ENCODE data around the gene RBM43.

Gene RBM43

GRCh38 chr2:151217343-151217742 lies 44.3 kb downstream of the RBM43 start:
- H3K9me3 ChIP-seq, result no peaks in the 10 kb centered on the region
- H3K4me1 ChIP-seq (ENCODE audit: control insufficient read depth in 1 of 2, insufficient read depth in 1 of 2, low read depth in 1 of 2, low read length in 1 of 2), result no peaks in the 10 kb centered on the region
- H3K27ac ChIP-seq, result no peak overlapping the region
- TF ChIP-seq CTCF (IDR thresholded peaks at IDR 0.05), result no peak
- no peak overlapping the region for H3K4me3 ChIP-seq (ENCODE audit: low read depth in 1 of 2, low read length in 1 of 2)
- no peaks in the 10 kb centered on the region for H3K36me3 ChIP-seq
- no peaks in the 10 kb centered on the region for H3K27me3 ChIP-seq

- no peak for TF ChIP-seq CTCF (IDR thresholded peaks at IDR 0.05)
- H3K27me3 ChIP-seq, result no peaks in the 10 kb centered on the region
Observed at GRCh38 chr2:151207100-151207499, 54.6 kb downstream of the RBM43 start.

GRCh38 chr2:151206446-151206968 lies 55.2 kb downstream of the RBM43 start:
- no peaks in the 10 kb centered on the region for H3K36me3 ChIP-seq
- no peak overlapping the region for H3K4me3 ChIP-seq (ENCODE audit: low read depth in 1 of 2, low read length in 1 of 2)
- no peaks in the 10 kb centered on the region for H3K9me3 ChIP-seq
- TF ChIP-seq CTCF (IDR thresholded peaks at IDR 0.05), result no peak
- H3K27me3 ChIP-seq, result no peaks in the 10 kb centered on the region
- H3K27ac ChIP-seq, result no peak overlapping the region
- no peaks in the 10 kb centered on the region for H3K4me1 ChIP-seq (ENCODE audit: control insufficient read depth in 1 of 2, insufficient read depth in 1 of 2, low read depth in 1 of 2, low read length in 1 of 2)

More at GRCh38 chr2:151207100-151207499, 54.6 kb downstream of the RBM43 start:
- Histone ChIP-seq H3K4me3 (ENCODE audit: low read depth in 1 of 2, low read length in 1 of 2) (no peak overlapping the region), H3K4me1 (ENCODE audit: control insufficient read depth in 1 of 2, insufficient read depth in 1 of 2, low read depth in 1 of 2, low read length in 1 of 2) (no peaks in the 10 kb centered on the region), H3K36me3 (no peaks in the 10 kb centered on the region), H3K27ac (no peak overlapping the region), H3K9me3 (no peaks in the 10 kb centered on the region)

GRCh38 chr2:151205571-151205970 lies 56.1 kb downstream of the RBM43 start:
- H3K9me3 ChIP-seq, result no peaks in the 10 kb centered on the region
- no peak for TF ChIP-seq CTCF (IDR thresholded peaks at IDR 0.05)

GRCh38 chr2:151204756-151205155 lies 56.9 kb downstream of the RBM43 start:
- H3K27ac ChIP-seq, result no peak overlapping the region
- H3K4me3 ChIP-seq (ENCODE audit: low read depth in 1 of 2, low read length in 1 of 2), result no peak overlapping the region
- H3K36me3 ChIP-seq, result no peaks in the 10 kb centered on the region
- H3K4me1 ChIP-seq (ENCODE audit: control insufficient read depth in 1 of 2, insufficient read depth in 1 of 2, low read depth in 1 of 2, low read length in 1 of 2), result no peaks in the 10 kb centered on the region
- TF ChIP-seq CTCF (IDR thresholded peaks at IDR 0.05), result no peak
- no peaks in the 10 kb centered on the region for H3K9me3 ChIP-seq
- no peaks in the 10 kb centered on the region for H3K27me3 ChIP-seq

More at GRCh38 chr2:151205571-151205970, 56.1 kb downstream of the RBM43 start:
- H3K27me3 ChIP-seq, result no peaks in the 10 kb centered on the region
- H3K4me3 ChIP-seq (ENCODE audit: low read depth in 1 of 2, low read length in 1 of 2), result no peak overlapping the region
- H3K36me3 ChIP-seq, result no peaks in the 10 kb centered on the region
- H3K27ac ChIP-seq, result no peak overlapping the region
- H3K4me1 ChIP-seq (ENCODE audit: control insufficient read depth in 1 of 2, insufficient read depth in 1 of 2, low read depth in 1 of 2, low read length in 1 of 2), result no peaks in the 10 kb centered on the region

GRCh38 chr2:151200844-151201243 lies 60.8 kb downstream of the RBM43 start:
- no peaks in the 10 kb centered on the region for H3K27me3 ChIP-seq
- H3K4me3 ChIP-seq (ENCODE audit: low read depth in 1 of 2, low read length in 1 of 2), result no peak overlapping the region
- no peaks in the 10 kb centered on the region for H3K36me3 ChIP-seq
- H3K4me1 ChIP-seq (ENCODE audit: control insufficient read depth in 1 of 2, insufficient read depth in 1 of 2, low read depth in 1 of 2, low read length in 1 of 2), result no peaks in the 10 kb centered on the region
- no peak for TF ChIP-seq CTCF (IDR thresholded peaks at IDR 0.05)
- H3K9me3 ChIP-seq, result no peaks in the 10 kb centered on the region
- no peak overlapping the region for H3K27ac ChIP-seq

Measured in neutrophil (primary cell).